Mononuclear cell (primary cell): Measurements from ENCODE around the gene CWF19L1. TPM values are rescaled to one million over a fixed set of nuclear protein-coding genes. Genes with fewer than 3 reads are reported as not detected.
A peak's percentile ranks its signal among the peaks of the same experiment; 100 is the strongest.

Experiments
- H3K27me3 ChIP-seq: 2 replicates; pipeline ENCODE4 v1.6.0; 2011; ENCODE audit warnings: low read length, control low read depth; ENCODE audit not compliant: insufficient read depth
- H3K4me1 ChIP-seq: 2 replicates; pipeline ENCODE4 v1.5.1; 2011; ENCODE audit warnings: mild to moderate bottlenecking, low read length, control low read depth; ENCODE audit not compliant: insufficient read depth
- H3K4me3 ChIP-seq: 2 replicates; pipeline ENCODE4 v1.5.1; 2011; ENCODE audit warnings: mild to moderate bottlenecking, low read length, moderate library complexity
- H3K9me3 ChIP-seq: 2 replicates; pipeline ENCODE4 v1.5.1; 2011; ENCODE audit warnings: low read depth, mild to moderate bottlenecking, control low read depth, low read length
- total RNA-seq: library from RNA; depleted of rRNA; stranded (reverse); fragments of >200 nt; gene quantifications from one replicate; pipeline ENCODE4 v1.2.3, GENCODE V29; 2012

CWF19L1 gene
- total RNA-seq, 1 donor = 55.8 TPM

DNA sequence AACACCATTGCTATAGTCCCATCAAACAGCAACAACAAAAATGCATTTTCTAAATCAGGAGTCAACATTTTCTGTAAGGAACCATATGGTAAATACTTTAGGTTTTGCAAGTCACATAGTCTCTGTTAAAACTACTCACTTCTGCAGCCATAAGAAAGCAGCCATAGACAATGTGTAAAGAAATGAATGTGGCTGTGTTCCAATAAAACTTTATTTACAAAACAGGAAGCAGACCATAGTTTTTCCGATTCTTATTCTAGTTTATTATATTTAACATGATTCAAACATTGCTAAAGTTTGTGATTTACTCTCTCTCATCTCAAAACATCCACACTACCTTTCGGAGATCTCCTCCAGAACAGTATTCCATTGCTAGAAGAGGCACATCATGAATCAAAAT lies 44.9 kb downstream of the CWF19L1 start:
- Histone ChIP-seq H3K4me3 (no peak overlapping the region), H3K4me1 (no peaks in the 10 kb centered on the region), H3K27me3 (no peaks in the 10 kb centered on the region), H3K9me3 (no peaks in the 10 kb centered on the region)

DNA sequence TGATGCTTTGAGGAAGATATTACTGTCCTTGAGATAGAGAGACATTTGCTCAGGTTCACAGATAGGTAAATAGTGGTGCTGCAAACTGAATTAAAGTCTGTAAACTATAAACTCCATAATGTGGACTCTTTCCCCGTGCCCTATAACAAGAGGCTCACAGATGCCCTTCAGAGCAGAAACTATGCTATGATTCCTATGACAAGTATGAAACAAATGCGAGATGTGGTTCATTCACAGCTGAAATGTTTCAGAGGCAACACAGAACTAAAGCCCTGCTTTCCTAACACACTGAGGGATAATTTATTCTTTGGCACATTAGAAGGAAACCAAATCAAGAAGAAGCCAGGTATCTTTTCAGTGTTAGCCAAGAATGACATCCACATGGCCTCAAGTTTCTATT lies 51.4 kb downstream of the CWF19L1 start:
- no peaks in the 10 kb centered on the region for H3K27me3 ChIP-seq
- no peaks in the 10 kb centered on the region for H3K4me1 ChIP-seq
- no peaks in the 10 kb centered on the region for H3K9me3 ChIP-seq
- H3K4me3 ChIP-seq = no peak overlapping the region

DNA sequence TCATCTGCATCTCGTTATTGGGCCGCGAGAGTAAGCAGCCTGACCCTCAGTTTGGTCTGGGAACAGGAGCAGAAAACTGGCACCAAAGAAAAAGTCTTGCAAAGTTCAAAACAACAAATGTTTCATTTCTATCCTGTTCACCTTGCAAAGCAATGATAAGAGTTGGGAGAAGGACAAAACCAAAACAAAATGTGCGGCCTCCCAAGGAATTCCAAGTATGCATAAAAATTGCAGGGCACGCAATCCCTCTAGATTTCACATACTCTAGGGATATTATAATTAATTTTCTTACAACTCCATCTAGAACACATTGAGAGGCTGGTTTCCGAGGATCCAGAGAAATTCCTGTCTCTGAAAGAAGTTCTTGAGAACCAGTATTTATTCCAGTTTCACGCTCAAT lies 58.1 kb downstream of the CWF19L1 start:
- no peaks in the 10 kb centered on the region for H3K9me3 ChIP-seq
- H3K27me3 ChIP-seq = no peaks in the 10 kb centered on the region
- no peak overlapping the region for H3K4me3 ChIP-seq
- H3K4me1 ChIP-seq = no peaks in the 10 kb centered on the region

DNA sequence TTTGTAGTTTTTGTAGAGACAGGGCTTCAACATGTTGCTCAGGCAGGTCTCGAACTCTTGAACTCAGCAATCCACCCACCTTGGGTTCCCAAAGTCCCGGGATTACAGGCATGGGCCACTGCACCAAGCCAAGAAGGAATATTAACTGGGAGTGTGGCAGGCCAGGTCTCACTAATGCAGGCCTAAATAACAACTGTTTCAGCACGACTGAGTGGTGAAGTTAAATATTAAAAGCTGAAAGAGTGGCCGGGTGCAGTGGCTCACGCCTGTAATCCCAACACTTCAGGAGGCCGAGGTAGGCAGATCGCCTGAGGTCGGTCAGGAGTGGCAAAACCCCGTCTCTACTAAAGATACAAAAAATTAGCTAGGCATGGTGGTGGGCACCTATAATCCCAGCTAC lies 59.2 kb downstream of the CWF19L1 start:
- Histone ChIP-seq H3K9me3 (no peaks in the 10 kb centered on the region), H3K4me1 (no peaks in the 10 kb centered on the region)

DNA sequence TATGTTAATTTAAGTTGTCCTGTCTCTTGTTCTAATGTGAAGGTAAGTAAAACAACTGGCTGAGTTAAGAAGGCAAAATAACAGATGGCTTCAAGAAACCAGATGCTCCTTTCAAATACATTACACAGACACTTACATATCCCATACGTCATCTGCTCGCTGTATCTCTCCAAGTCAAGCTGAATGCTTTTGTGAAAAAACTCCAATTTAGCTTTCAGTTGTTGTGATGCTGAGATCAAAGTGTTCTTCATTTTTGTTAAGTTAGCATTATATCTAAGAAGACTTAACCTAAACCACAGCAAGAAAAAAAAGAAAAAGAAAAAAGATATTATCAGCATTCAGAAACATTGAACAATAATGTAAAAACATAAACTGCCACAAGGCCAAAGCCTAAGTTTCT lies 63.1 kb downstream of the CWF19L1 start:
- Histone ChIP-seq H3K4me1 (no peaks in the 10 kb centered on the region), H3K4me3 (no peak overlapping the region), H3K27me3 (no peaks in the 10 kb centered on the region), H3K9me3 (no peaks in the 10 kb centered on the region)

More for the DNA sequence above, 59.2 kb downstream of the CWF19L1 start:
- no peaks in the 10 kb centered on the region for H3K27me3 ChIP-seq
- H3K4me3 ChIP-seq = no peak overlapping the region

DNA sequence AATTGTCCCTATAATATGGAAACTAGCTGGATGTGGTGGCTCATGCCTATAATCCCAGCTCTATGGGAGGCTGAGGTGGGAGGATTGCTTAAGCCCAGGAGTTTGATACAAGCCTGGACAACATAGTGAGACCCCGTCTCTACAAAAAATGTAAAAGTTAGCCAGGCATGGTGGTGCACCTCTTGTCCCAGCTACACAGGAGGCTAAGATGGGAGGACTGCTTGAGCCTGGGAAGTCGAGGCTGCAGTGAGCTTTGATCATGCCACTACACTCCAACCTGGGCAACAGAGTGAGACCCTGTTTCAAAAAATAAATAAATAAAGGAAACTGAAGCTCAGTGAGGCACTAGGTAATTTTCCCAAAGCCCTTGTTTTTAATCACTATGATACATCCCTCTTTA lies 65.9 kb downstream of the CWF19L1 start:
- Histone ChIP-seq H3K27me3 (no peaks in the 10 kb centered on the region), H3K9me3 (no peaks in the 10 kb centered on the region), H3K4me1 (peaks cover 3% of the 10 kb centered on the region), H3K4me3 (no peak overlapping the region)

DNA sequence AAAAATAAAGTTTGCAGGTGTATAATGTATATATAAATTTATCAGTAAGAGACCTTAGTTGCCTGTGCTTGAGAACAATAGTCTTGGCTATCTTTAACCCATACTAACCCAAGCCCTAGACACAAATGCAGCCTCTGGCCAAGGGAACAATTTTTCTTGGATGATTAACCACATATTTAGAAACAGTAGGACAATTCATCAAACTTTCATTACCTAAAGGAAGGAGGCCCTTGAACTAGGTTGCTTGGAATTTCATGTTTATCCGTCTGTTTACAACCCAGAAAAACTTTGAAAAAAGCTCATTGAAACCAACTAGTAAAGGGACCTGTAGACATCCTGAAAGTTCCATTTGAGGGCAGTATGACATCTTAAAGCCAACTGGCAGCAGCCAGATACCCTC lies 72.7 kb downstream of the CWF19L1 start:
- Histone ChIP-seq H3K4me3 (no peak overlapping the region), H3K9me3 (no peaks in the 10 kb centered on the region), H3K27me3 (no peaks in the 10 kb centered on the region), H3K4me1 (peaks cover 8% of the 10 kb centered on the region)

DNA sequence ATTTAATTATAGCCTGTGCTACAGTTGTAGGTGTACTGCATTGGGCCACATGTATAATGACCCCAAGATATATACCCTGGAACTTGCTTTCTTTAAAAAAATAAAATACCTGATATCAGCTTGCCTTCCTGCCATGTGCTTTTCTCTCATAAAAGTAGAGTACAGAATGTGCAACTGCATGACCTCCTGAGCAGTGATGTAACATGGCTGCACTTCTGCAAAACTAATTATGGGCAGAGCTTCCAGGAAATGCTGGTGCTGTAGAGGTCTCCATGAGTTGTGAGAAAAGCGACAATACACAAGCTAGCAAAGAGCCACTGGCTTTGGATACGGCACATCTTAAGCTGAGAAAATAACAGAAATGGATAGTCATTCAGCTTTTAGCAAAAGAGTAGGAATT lies 75.1 kb downstream of the CWF19L1 start:
- Histone ChIP-seq H3K4me3 (no peak overlapping the region), H3K4me1 (peaks cover 8% of the 10 kb centered on the region), H3K9me3 (no peaks in the 10 kb centered on the region), H3K27me3 (no peaks in the 10 kb centered on the region)

DNA sequence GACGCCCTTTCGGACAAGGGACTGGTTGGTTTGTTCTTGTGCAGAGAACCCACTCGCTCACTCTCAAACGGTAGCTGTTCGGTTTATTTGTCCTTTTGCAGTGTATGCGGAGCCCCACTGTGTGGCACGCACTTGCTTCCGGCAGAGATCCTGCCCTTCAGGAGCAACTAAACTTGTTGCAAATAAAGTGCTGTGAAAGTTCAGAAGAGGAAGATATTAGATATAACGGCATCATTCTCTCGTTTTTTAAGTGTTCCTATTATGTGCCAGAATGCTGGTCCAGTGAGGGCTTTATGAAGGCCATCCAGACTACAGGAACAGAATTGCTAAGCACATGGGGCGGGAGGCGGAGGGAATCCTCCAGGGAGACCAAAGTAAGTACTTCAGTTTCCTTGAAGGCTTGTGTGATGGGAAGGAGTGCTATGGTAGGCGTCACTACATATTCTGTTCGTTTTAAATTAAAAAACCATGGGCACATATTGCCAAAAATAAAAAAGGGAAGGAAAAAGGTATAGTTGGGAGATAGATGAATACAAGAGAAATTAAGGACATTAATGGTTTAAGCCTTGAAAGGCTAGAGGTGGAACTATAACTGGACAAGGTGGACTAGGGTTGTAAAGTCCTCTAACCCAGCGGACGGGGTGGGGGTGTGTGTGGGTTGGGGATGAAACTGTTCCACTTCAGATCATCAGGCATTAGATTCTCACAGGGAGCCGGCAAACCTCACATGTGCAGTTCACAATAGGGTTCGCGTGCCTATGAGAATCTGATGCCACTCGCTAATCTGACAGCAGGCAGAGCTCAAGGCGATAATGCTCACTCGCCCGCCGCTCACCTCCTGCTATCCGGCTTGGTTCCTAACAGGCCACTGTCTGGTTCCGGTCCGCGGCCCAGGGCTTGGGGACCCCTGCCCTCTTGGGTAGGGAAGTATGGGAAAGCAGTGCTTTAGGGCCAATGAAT lies 80.9 kb downstream of the CWF19L1 start:
- H3K4me3 ChIP-seq = peak overlapping the region; percentile 79
- H3K27me3 ChIP-seq = no peaks in the 10 kb centered on the region
- H3K4me1 ChIP-seq = peaks cover 50% of the 10 kb centered on the region
- no peaks in the 10 kb centered on the region for H3K9me3 ChIP-seq

DNA sequence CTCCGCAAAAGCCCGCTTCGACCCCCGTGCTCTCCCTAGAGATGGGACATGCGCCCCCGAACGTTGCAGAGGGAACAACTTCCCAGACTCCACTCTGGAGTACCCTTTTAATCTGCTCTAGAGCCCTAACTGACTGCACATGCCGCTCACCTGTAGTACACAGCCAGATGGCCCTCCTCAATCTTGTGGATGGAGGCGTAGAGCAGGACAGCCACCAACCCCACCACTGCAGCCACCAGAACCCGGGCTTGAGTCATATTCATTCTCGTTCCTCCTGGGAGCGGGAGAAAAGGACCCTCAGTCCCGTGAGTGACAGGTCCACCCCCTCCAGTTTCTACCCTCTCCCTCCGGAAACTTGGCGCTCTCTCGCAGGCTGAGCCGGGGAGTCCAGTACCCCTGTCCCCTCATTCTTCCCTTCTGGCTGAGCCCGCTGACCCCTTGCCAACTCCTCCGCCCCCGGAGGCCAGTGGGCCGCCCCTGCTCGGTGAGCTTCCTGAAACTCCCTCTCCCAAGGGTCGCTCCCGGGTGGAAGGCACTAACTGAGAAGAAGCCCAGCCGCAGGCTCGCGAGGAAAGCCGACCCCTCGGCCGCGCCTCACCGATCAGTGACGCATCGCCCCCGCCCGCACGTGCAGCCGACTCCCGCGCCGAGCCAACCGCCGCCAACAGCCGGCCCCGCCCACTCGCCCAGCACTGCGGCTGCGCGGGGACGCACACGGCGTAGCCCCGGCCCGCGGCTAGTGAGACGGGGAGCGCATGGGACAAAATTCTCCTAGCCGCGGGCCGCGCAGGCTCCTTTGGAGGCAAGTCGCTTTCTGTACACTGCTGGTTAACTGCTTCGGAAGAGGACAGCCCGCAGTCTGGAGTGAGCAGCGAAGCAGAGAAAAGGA lies 81.8 kb downstream of the CWF19L1 start, which contains the start of gene ERLIN1:
ERLIN1 (minus strand) TSS at position 666 of the 889 bp plus-strand sequence; CDS start at position 263, 403 bp downstream.
- no peaks in the 10 kb centered on the region for H3K27me3 ChIP-seq
- no peaks in the 10 kb centered on the region for H3K9me3 ChIP-seq
- H3K4me3 ChIP-seq = peak within 1 kb of the TSS; percentile 79
- H3K4me1 ChIP-seq = peaks cover 52% of the 10 kb centered on the region

DNA sequence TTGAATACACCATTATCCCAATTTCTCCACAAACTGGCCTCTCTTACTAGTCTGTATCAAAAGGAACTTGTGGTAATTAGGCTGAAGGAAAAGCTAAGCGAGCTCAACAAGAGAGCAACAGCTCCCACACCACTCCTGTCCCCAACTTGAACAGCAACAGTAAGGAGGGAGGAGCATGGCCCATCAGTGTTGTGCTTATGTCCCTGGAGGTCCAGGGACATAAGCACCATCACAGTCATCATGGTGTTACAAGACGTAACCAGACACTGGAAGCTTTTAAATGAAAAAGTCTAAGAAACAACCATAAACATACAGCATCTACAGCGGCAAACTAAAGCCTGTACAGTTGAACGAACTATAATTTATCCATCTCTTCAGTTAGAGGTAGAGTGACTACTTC lies 82.6 kb downstream of the CWF19L1 start:
- H3K27me3 ChIP-seq = no peaks in the 10 kb centered on the region
- peaks cover 54% of the 10 kb centered on the region for H3K4me1 ChIP-seq
- no peaks in the 10 kb centered on the region for H3K9me3 ChIP-seq
- peak overlapping the region; percentile 79 for H3K4me3 ChIP-seq

DNA sequence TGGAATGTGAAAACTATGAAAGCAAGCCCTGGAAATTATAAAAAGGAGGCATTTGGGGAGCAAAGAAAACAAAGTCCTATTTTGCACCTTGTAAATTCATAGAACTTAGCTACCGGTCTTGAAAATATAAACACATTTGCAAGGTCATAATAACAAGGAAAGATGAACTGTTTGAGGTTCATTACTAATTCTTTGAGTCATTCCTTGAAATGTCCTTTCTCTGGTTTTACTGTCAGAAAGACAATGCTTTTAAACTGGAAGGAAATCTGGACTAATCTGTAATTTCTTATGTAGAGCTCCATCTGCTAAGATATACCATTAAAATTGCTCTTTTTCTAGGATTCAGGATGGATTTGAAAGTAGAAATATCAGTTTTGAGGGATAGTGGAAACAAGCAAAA lies 83.0 kb downstream of the CWF19L1 start:
- H3K4me3 ChIP-seq = peak overlapping the region; percentile 79

DNA sequence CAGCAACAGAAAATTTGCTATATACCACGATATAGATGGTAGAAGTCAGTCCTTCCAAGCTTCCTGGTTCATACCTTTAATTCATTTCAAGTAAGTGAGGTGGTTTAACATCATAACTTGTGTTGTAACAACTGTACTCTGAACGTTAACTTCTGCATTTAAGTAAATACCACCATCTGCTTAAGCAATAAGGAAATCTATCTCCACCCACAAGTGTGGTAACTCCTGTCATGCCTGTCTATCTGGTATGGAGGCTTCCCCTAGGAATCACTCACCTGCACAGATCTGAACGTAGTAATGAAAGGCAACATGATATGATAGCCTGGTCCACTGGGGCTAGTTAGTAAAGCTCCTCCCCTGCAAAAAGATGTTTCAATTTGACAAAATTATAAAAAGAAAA lies 84.0 kb downstream of the CWF19L1 start:
- Histone ChIP-seq H3K4me3 (no peak overlapping the region), H3K4me1 (peaks cover 59% of the 10 kb centered on the region), H3K27me3 (no peaks in the 10 kb centered on the region), H3K9me3 (no peaks in the 10 kb centered on the region)

More for the DNA sequence above, 83.0 kb downstream of the CWF19L1 start:
- Histone ChIP-seq H3K4me1 (peaks cover 58% of the 10 kb centered on the region), H3K9me3 (no peaks in the 10 kb centered on the region), H3K27me3 (no peaks in the 10 kb centered on the region)

DNA sequence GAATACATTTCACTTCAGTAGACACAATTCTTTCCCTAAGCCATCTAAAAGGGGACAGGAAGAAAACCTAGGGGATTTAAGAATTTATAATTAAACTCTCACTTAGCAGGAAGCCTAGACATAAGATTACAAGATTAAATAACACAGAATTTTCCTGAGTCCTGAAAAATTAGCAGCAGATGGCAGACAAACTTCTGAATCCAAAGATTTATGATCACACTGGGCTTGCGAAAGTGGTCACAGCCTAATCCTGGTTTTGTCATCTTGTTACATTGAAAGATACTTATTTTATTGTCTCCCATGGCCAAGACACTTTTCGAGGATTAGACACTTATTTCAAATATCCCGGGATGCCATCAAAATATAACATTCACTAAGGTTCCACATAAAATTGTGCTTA lies 84.5 kb downstream of the CWF19L1 start:
- H3K27me3 ChIP-seq = no peaks in the 10 kb centered on the region
- H3K4me3 ChIP-seq = no peak overlapping the region
- H3K9me3 ChIP-seq = no peaks in the 10 kb centered on the region
- H3K4me1 ChIP-seq = peaks cover 59% of the 10 kb centered on the region
